ENCODE data around the gene HELQ. TPM values are rescaled to one million over a fixed set of nuclear protein-coding genes. Genes with fewer than 3 reads are reported as not detected.
"Not testable (repeated sequence)": the region's sequence is repeated elsewhere in the genome, so short reads cannot be mapped to it uniquely, and the experiment has no call there.

The HELQ gene
- total RNA-seq, 1 donor from 2014 or later = 15.3 TPM

GRCh38 chr4:83449009-83449408 is 6.6 kb downstream of the HELQ start:
- intact Hi-C loops (cut with micrococcal nuclease) = no loop called here
- ATAC-seq (no peak), DNase-seq (no peak)

GRCh38 chr4:83440899-83441298 is 14.7 kb downstream of the HELQ start:
- intact Hi-C loops (cut with micrococcal nuclease) = no loop called here
- DNase-seq (no peak), ATAC-seq (no peak)

- ATAC-seq (no peak), DNase-seq (no peak)
- intact Hi-C loops (cut with micrococcal nuclease) = no loop called here
Measured at GRCh38 chr4:83440148-83440814, 15.3 kb downstream of the HELQ start.

GRCh38 chr4:83438719-83439118 is 16.9 kb downstream of the HELQ start:
- no peak for ATAC-seq
- intact Hi-C loops (cut with micrococcal nuclease) = no loop called here
- no peak for DNase-seq

GRCh38 chr4:83436680-83437079 is 18.9 kb downstream of the HELQ start:
- no peak for ATAC-seq
- no peak for DNase-seq
- intact Hi-C loops (cut with micrococcal nuclease) = no loop called here

DNA sequence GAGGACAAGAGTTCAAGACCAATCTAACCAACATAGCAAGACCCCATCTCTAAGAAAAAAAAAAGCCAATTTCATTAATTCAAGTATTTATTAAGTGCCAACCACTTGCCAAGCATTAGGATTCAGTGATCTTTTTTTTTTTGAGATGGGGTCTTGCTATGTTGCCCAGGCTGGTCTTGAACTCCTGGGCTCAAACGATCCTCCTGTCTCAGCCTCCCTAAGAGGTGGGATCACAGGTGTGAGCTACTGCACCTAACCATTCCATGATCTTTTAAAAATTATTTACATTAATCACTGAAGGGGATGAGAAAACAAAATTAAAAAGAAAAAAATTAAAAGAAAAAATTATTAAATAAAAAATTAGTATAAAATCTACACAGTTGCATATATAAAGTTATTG is 24.4 kb downstream of the HELQ start:
- ATAC-seq (no peak), DNase-seq (no peak)
- intact Hi-C loops (cut with micrococcal nuclease) = no loop called here

DNA sequence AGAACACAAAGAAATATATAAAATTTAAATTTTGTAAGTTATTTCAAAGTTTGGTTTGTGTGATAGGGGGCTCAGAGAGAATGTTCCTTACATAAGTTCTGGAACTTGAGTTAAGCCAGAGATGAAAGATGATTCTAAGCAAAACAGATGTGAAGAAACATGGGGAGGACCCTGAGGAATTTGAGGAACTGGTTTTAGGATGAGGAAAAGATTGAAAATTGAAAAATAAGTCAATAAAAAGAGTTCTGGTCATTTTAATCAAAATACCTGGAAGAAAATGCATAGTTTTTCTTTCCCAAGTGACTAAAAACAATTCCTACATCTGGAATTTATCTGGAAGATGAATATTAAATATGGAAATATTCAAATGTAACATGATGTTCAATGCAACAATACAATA is 37.4 kb downstream of the HELQ start:
- ATAC-seq (no peak), DNase-seq (no peak)
- intact Hi-C loops (cut with micrococcal nuclease) = no loop called here

DNA sequence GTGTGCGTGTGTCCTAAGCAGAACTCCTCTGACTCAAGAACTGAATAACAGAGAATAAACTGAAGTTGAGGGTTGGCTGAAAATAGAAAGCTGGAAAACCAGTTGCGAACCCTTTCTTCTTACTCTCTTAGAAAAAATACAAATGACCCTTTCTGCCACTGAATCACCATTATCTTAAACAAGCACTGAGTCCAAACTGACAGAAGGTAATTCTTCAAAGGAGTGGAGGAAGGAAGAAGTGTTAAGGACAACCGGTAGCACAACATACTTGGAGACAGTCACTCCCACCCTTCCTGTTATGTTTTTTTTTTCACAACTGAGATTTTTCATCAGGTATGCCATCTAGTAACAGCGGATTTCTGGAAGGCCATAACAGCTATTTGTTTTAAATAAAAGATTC is 38.1 kb downstream of the HELQ start:
- ATAC-seq = no peak
- DNase-seq = no peak
- intact Hi-C loops (cut with micrococcal nuclease) = no loop called here

- intact Hi-C loops (cut with micrococcal nuclease) = no loop called here
- DNase-seq (no peak), ATAC-seq (no peak)
Measured at GRCh38 chr4:83413676-83414075, 41.9 kb downstream of the HELQ start.

DNA sequence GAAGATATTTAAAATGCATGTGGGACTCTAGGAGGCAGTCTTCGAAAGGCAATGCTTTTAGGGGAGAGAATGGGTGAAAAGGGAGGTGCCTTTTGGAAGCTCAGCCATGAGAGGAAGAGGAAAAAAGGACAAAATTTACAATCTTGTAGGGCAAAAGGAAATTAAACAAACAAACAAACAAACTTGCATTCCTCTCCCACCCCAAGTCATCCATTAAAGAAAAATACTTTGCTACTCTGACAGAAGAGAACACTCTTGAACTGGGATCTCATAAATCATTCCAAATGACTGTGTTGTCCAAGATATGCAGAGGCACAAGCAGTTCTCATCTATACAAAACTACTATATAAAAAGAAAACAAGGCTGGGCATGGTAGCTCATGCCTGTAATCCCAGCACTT is 46.7 kb downstream of the HELQ start:
- ATAC-seq (no peak), DNase-seq (no peak)
- intact Hi-C loops (cut with micrococcal nuclease) = no loop called here

DNA sequence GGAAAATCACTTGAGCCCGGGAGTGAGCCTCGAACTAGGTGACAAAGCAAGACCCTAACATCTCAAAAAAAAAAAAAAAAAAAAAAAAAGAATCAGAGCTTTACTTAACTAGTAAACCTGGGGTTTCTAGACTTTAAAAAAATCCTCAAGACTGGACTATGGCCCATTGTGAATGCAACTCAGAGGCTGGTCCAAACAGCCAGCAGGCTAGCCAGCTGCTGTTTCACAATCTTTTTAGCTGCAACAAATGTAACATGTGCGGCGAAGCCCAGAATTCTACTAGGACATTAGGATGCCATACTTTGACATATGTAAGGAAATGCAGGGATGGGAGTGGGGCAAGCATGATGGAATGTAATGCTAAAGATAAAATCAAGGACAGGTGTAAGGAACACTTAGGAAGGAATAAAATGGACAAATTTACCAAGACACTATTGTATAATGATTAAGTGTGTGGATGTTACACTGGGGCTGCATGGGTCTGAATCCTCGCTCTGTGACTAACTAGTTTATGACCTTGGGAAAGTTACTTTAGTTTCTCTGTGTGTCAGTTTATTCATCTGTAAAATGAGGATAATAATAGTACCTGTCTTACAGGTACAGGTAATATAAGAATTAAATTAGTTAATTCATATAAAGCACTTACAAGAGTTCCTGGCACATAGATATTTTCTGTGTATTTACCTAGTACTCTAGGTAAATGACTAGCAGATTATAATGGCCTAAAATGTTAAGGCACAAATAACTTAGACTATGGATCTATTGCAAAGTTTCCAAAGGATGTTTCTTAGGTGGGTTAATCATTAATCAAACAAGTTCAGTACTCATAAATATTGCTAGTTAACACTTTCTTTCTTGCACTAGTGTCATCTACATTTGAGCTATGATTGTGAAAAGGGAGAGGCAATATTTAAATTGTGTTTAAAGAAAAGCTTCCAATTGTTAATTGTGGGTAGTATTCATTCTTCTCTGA is 49.5 kb downstream of the HELQ start:
- no peak for ATAC-seq
- intact Hi-C loops (cut with micrococcal nuclease) = no loop called here

GRCh38 chr4:83398158-83398557 is 57.5 kb downstream of the HELQ start:
- DNase-seq; intact Hi-C loops (cut with micrococcal nuclease); ATAC-seq: not testable (repeated sequence)

More for the DNA sequence above, 49.5 kb downstream of the HELQ start:
- DNase-seq = no peak

DNA sequence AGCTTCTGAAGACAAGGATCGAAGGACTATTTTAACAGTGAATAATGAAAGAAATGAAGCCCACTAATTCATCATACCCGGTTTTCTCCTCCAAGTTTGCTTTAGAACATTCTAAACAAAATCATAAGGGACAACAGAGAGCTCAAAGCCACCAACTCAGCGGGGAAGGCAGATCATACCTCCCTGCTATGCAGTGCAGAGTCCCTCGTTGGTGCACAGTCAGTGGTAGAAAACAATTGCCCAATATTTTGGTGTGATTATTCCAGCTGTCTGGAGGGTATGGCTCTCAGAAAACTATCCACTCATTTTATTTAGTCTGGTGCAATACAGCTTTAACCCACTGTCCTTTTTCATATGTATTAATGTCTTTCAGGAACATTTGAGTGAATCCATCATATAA is 61.7 kb downstream of the HELQ start:
- ATAC-seq (no peak), DNase-seq (no peak)
- intact Hi-C loops (cut with micrococcal nuclease) = no loop called here

GRCh38 chr4:83392562-83392961 is 63.1 kb downstream of the HELQ start:
- ATAC-seq = no peak

DNA sequence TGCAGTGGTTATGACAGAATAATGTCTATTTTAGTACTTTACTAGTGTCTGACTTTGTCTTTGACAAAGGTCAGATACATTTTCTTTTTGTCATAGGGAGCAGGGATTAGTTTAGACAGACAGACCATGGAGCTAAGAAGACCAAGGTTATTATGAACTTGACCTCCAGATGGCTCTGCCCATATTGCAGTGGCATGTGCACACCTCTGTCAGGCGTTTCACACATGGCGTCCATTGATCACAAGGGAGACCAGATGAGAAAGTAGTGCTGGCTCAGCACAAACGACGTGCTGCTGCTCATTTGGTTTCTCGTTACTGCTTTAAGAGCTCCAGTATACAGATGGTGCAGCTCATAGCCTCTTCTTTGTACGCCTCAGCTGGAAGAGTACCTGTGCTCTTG is 64.7 kb downstream of the HELQ start:
- DNase-seq (no peak), ATAC-seq (no peak)
- intact Hi-C loops (cut with micrococcal nuclease) = no loop called here

More at GRCh38 chr4:83392562-83392961, 63.1 kb downstream of the HELQ start:
- intact Hi-C loops (cut with micrococcal nuclease) = no loop called here
- DNase-seq = no peak

DNA sequence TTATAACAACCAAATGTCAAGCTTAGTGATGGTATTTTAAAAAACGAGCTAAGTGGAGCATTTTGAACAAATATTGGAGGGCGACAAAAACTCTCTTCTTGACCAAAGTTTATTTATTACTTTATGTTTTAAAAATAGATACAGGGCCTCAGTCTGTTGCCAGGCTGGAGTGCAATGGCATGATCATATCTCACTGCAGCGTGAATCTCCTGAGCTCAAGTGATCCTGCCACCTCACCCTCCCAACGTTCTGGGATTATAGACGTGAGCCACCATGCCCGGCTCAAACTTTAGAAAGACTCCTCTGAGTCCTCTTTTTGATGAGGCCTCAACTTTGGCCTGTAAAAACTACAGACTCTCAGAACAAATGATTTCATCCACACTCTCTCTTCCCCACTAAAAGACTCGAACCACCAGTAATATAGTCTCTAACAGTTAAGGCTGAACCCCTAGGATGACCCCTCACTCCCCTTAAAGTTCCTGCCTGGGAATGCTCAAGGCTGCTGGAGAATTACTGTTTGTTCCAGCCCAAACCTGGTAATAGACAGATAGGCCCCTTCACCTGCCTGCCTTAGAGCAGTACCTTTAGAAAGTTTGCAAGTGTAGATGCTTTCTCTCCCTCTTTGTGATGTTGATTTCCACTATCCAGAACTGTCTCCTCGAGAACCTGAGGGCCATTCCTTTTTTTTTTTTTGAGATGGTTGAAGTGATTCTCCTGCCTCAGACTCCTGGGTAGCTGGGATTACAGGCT is 65.7 kb downstream of the HELQ start:
- ATAC-seq = peak; percentile 76
- intact Hi-C loops (cut with micrococcal nuclease) = no loop called here
- no peak for DNase-seq

DNA sequence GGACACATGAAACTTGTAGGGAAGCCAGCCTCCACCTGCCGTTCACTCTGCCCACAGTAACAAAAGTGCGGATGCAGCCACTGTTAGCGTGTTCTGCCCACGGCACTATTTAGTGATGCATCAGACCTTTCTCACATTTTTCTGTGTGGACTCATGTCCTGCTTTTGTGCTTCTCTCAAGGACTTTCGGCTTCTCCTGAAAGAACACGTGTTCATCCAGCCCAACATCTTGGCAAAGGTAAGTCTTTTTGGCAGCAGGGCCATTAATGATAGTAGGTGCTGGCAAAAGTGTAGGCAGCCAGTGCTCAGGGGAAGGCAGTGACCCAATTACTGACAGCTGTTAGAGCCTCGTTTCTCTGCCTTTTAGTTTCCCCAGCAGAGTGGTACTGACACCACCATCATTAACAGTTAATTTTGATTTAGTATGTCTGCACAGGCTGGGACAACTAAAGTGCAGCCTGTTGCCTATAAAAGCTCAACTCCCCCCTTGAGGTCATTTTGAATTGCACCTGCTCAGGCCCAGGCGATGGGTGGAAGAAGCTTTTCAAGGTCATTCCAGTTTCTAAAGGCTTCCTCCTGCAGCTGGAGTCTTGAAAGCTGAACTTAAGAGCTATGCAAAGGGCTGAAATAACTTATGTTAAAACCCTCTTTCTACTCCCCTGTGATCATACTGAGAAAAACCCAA is 66.4 kb downstream of the HELQ start:
- ATAC-seq (peak; percentile 75), DNase-seq (no peak)
- intact Hi-C loops (cut with micrococcal nuclease) = no loop called here

GRCh38 chr4:83388313-83388676 is 67.3 kb downstream of the HELQ start:
- DNase-seq (no peak), ATAC-seq (no peak)
- intact Hi-C loops (cut with micrococcal nuclease) = no loop called here
